K562 (cell line): ENCODE results near the gene GRIP1. TPM values are rescaled to one million over a fixed set of nuclear protein-coding genes. Genes with fewer than 3 reads are reported as not detected.

Experiments
- ATF4 ChIP-seq: fragments of 450-650 bp; formaldehyde crosslinking; IDR thresholded peaks from 2 replicates; pipeline ENCODE4 v1.4.0; 2022; ENCODE audit warnings: mild to moderate bottlenecking, moderate library complexity
- CREB5 ChIP-seq: fragments of 250-450 bp; sonication (Bioruptor Pico); IDR thresholded peaks from 2 replicates; pipeline ENCODE4 v1.5.0; 2020; ENCODE audit warnings: mild to moderate bottlenecking
- DEAF1 ChIP-seq: fragments of 450-650 bp; formaldehyde crosslinking; IDR thresholded peaks from 2 replicates; pipeline ENCODE4 v1.4.0; 2020; ENCODE audit warnings: mild to moderate bottlenecking, moderate library complexity
- GABPB1 ChIP-seq: sonication (generic); formaldehyde crosslinking; IDR thresholded peaks from 2 replicates; pipeline ENCODE4 v1.8.0; 2022; ENCODE audit warnings: mild to moderate bottlenecking, missing genetic modification reagents
- HCFC1 ChIP-seq: IDR thresholded peaks from 2 replicates; pipeline ENCODE4 v1.6.1; 2012; ENCODE audit warnings: low read depth, low read length, improper control_type of control experiment
- HNRNPLL ChIP-seq: fragments of 200-400 bp; formaldehyde crosslinking; IDR thresholded peaks from 2 replicates; pipeline ENCODE4 v1.6.1; 2017; ENCODE audit warnings: low read length, low read depth, mild to moderate bottlenecking; ENCODE audit not compliant: poor library complexity, severe bottlenecking
- HOMEZ ChIP-seq: fragments of 250-450 bp; sonication (Bioruptor Pico); IDR thresholded peaks from 2 replicates; pipeline ENCODE4 v1.4.0; 2020; ENCODE audit warnings: mild to moderate bottlenecking, moderate library complexity
- MIER1 ChIP-seq: fragments of 450-650 bp; IDR thresholded peaks from 2 replicates; pipeline ENCODE4 v1.6.1; 2016; ENCODE audit warnings: antibody characterized with exemption, mild to moderate bottlenecking, low read depth
- NFIC ChIP-seq: fragments of 450-650 bp; IDR thresholded peaks from 2 replicates; pipeline ENCODE4 v1.6.1; 2017; ENCODE audit warnings: mild to moderate bottlenecking, inconsistent platforms
- PHB2 ChIP-seq: fragments of 450-650 bp; IDR thresholded peaks from 2 replicates; pipeline ENCODE4 v1.6.1; 2017; ENCODE audit warnings: low read depth
- PHF20 ChIP-seq: fragments of 450-650 bp; IDR thresholded peaks from 2 replicates; pipeline ENCODE4 v1.6.1; 2018; ENCODE audit not compliant: partially characterized antibody
- RB1 ChIP-seq: fragments of 450-650 bp; IDR thresholded peaks from 2 replicates; pipeline ENCODE4 v1.6.1; 2017; ENCODE audit warnings: low read depth, mild to moderate bottlenecking
- RCOR1 ChIP-seq, 2 experiments: IDR thresholded peaks; 2 replicates each; pipeline ENCODE4 v1.6.1; 2012; ENCODE audit warnings: low read depth in 2 of 2, low read length in 2 of 2, borderline replicate concordance in 1 of 2, improper control_type of control experiment in 1 of 2
- SLC30A9 ChIP-seq: fragments of 250-450 bp; sonication (Bioruptor Pico); IDR thresholded peaks from 2 replicates; pipeline ENCODE4 v1.8.0; 2022; ENCODE audit warnings: mild to moderate bottlenecking, moderate library complexity
- SOX6 ChIP-seq: fragments of 450-650 bp; IDR thresholded peaks from 2 replicates; pipeline ENCODE4 v1.6.1; 2014; ENCODE audit warnings: mild to moderate bottlenecking
- TARDBP ChIP-seq: fragments of 450-650 bp; IDR thresholded peaks from 2 replicates; pipeline ENCODE4 v1.6.1; 2016
- THRB ChIP-seq: fragments of 450-650 bp; formaldehyde crosslinking; conservative IDR thresholded peaks from 2 replicates; pipeline ENCODE4 v1.4.0; 2022; ENCODE audit warnings: mild to moderate bottlenecking, missing genetic modification characterization
- ZKSCAN1 ChIP-seq: fragments of 150-350 bp; IDR thresholded peaks from 2 replicates; pipeline ENCODE4 v1.6.1; 2016; ENCODE audit warnings: low read depth, low read length
- ZKSCAN3 ChIP-seq: fragments of 250-450 bp; sonication (Bioruptor Pico); IDR thresholded peaks from 2 replicates; pipeline ENCODE4 v1.4.0; 2020
- ZNF184 ChIP-seq: sonication (generic); formaldehyde crosslinking; IDR thresholded peaks from 2 replicates; pipeline ENCODE4 v1.5.0; 2020; ENCODE audit warnings: missing genetic modification reagents
- ZNF3 ChIP-seq: fragments of 250-450 bp; sonication (Bioruptor Pico); IDR thresholded peaks from 2 replicates; pipeline ENCODE4 v1.5.0; 2021; ENCODE audit warnings: mild to moderate bottlenecking, moderate library complexity
- ZNF445 ChIP-seq: fragments of 250-450 bp; sonication (Bioruptor Pico); IDR thresholded peaks from 2 replicates; pipeline ENCODE4 v1.4.0; 2020; ENCODE audit warnings: low read depth, mild to moderate bottlenecking, moderate library complexity
- ZNF696 ChIP-seq: fragments of 250-450 bp; sonication (Bioruptor Pico); conservative IDR thresholded peaks from 2 replicates; pipeline ENCODE4 v1.4.0; 2020; ENCODE audit warnings: mild to moderate bottlenecking, moderate library complexity
- polyA plus RNA-seq, 8 experiments: library from polyadenylated mRNA; depleted of rRNA in 4 of 8; stranded (reverse) in 5 of 8; unstranded in 3 of 8; fragments of >200 nt; fragmentation: Nextera tagmentation in 2 of 8; fragmentation: Illumina TruSeq in 1 of 8; extraction: Ambion mirVana in 2 of 8; extraction: Trizol in 1 of 8; gene quantifications; 2 replicates each; pipeline versions ENCODE4 v1.2.1 to v1.2.3, GENCODE V29; 2011 to 2014; ENCODE audit warnings: inconsistent platforms in 1 of 8, missing spikeins in 1 of 8
- total RNA-seq, 7 experiments: library from RNA; depleted of rRNA in 6 of 7; stranded (reverse); fragments of >200 nt in 6 of 7; fragmentation: Illumina TruSeq in 2 of 7; extraction: Trizol in 2 of 7; gene quantifications; 2 replicates each; pipeline versions ENCODE4 v1.2.1 to v1.2.3, GENCODE V29; 2011 to 2021; ENCODE audit warnings: low replicate concordance in 1 of 7

The GRIP1 gene
- total and polyA plus RNA-seq, 9 of the 15 experiments (the other 6 are each of a cell fraction or from before 2014, with no cell fraction given): 0.28 to 1.2 (median 0.45) TPM

GRCh38 chr12:66301944-66302826, 376.7 kb downstream of the GRIP1 start, which contains the start of gene HELB (continued):
- TF ChIP-seq DEAF1 (CRISPR knock-in tag) (no peak), PHB2 (no peak), ZNF696 (CRISPR knock-in tag) (no peak), SOX6 (no peak), ZKSCAN3 (CRISPR knock-in tag) (no peak), HOMEZ (no peak), RCOR1 (IDR thresholded peaks at IDR 0.05; ENCODE audit: borderline replicate concordance in 1 of 2, low read depth in 2 of 2, low read length in 2 of 2) (peak in 1 of 2 experiments; percentile 93; a peak in 2 of 4 replicates), ATF4 (CRISPR knock-in tag) (no peak), MIER1 (no peak), ZNF184 (no peak), SLC30A9 (CRISPR knock-in tag) (no peak), CREB5 (CRISPR knock-in tag) (no peak), TARDBP (0 out of 2 replicates have a peak, but pooled peaks have one; percentile 23), ZNF445 (CRISPR knock-in tag) (no peak), ZNF3 (CRISPR knock-in tag) (no peak), ZKSCAN1 (no peak), HNRNPLL (peak; percentile 31), THRB (no peak), HCFC1 (0 out of 2 replicates have a peak, but pooled peaks have one; percentile 22), NFIC (peak; percentile 56; the same call in 1 of the 2 replicates), PHF20 (peak; percentile 42), GABPB1 (no peak), RB1 (peak; percentile 40; the same call in 1 of the 2 replicates)
